ENCODE measurements around the gene CCDC171.

The CCDC171 gene

GRCh38 chr9:15851766-15852165 is 298.9 kb downstream of the CCDC171 start:
- DNase-seq (ENCODE audit: low read depth in 1 of 2, low spot score in 1 of 2), result no peak
- no peak for TF ChIP-seq GABPA (IDR thresholded peaks at IDR 0.05; ENCODE audit: low read depth)
- no peak for TF ChIP-seq CTCF (IDR thresholded peaks at IDR 0.05; ENCODE audit: insufficient read depth, low read length)
- TF ChIP-seq POLR2AphosphoS5 (IDR thresholded peaks at IDR 0.05; ENCODE audit: low read depth), result no peak
- TF ChIP-seq SPI1 (IDR thresholded peaks at IDR 0.05; ENCODE audit: borderline replicate concordance, low read depth), result no peak
- TF ChIP-seq REST (IDR thresholded peaks at IDR 0.05; ENCODE audit: insufficient replicate concordance, low read depth), result no peak
- Histone ChIP-seq H3K27me3 (ENCODE audit: insufficient read depth, poor library complexity, severe bottlenecking) (no peaks in the 10 kb centered on the region), H3K27ac (replicated peaks) (no peak overlapping the region), H3K4me3 (replicated peaks; ENCODE audit: insufficient read depth, low read length) (no peak overlapping the region)

- H3K27ac ChIP-seq (replicated peaks), result no peak overlapping the region
- TF ChIP-seq GABPA (IDR thresholded peaks at IDR 0.05; ENCODE audit: low read depth), result no peak
- TF ChIP-seq CTCF (IDR thresholded peaks at IDR 0.05; ENCODE audit: insufficient read depth, low read length), result no peak
- TF ChIP-seq REST (IDR thresholded peaks at IDR 0.05; ENCODE audit: insufficient replicate concordance, low read depth), result no peak
- no peak for TF ChIP-seq SPI1 (IDR thresholded peaks at IDR 0.05; ENCODE audit: borderline replicate concordance, low read depth)
- no peak for TF ChIP-seq POLR2AphosphoS5 (IDR thresholded peaks at IDR 0.05; ENCODE audit: low read depth)
- DNase-seq (ENCODE audit: low read depth in 1 of 2, low spot score in 1 of 2), result no peak
- no peak overlapping the region for H3K4me3 ChIP-seq (replicated peaks; ENCODE audit: insufficient read depth, low read length)
- H3K27me3 ChIP-seq (ENCODE audit: insufficient read depth, poor library complexity, severe bottlenecking), result no peaks in the 10 kb centered on the region
Measured at GRCh38 chr9:15856591-15856990, 303.7 kb downstream of the CCDC171 start.

GRCh38 chr9:15867334-15867733 is 314.5 kb downstream of the CCDC171 start:
- H3K27ac ChIP-seq (replicated peaks), result no peak overlapping the region
- TF ChIP-seq REST (IDR thresholded peaks at IDR 0.05; ENCODE audit: insufficient replicate concordance, low read depth) (no peak), POLR2AphosphoS5 (IDR thresholded peaks at IDR 0.05; ENCODE audit: low read depth) (no peak), GABPA (IDR thresholded peaks at IDR 0.05; ENCODE audit: low read depth) (no peak), SPI1 (IDR thresholded peaks at IDR 0.05; ENCODE audit: borderline replicate concordance, low read depth) (no peak), CTCF (IDR thresholded peaks at IDR 0.05; ENCODE audit: insufficient read depth, low read length) (no peak)
- H3K27me3 ChIP-seq (ENCODE audit: insufficient read depth, poor library complexity, severe bottlenecking), result no peaks in the 10 kb centered on the region
- DNase-seq (ENCODE audit: low read depth in 1 of 2, low spot score in 1 of 2), result no peak
- no peak overlapping the region for H3K4me3 ChIP-seq (replicated peaks; ENCODE audit: insufficient read depth, low read length)

Data from HL-60 (cell line).